Neural cell (in vitro differentiated cells): ENCODE data around the gene AHRR.

ENCODE experiments used
- EP300 ChIP-seq: fragments of 450-650 bp; conservative IDR thresholded peaks from 2 replicates; pipeline ENCODE4 v1.6.1; 2014; ENCODE audit warnings: antibody characterized with exemption, mild to moderate bottlenecking, moderate library complexity; ENCODE audit not compliant: poor library complexity, severe bottlenecking
- POLR2AphosphoS5 ChIP-seq: IDR thresholded peaks from 2 replicates; pipeline ENCODE4 v1.6.1; 2012
- TF ChIP-seq, protein P1 (sequence below): fragments of 450-650 bp; IDR thresholded peaks from 2 replicates; pipeline ENCODE4 v1.5.1; 2014; ENCODE audit warnings: antibody characterized with exemption, mild to moderate bottlenecking, moderate library complexity; ENCODE audit not compliant: poor library complexity, severe bottlenecking

DNA sequence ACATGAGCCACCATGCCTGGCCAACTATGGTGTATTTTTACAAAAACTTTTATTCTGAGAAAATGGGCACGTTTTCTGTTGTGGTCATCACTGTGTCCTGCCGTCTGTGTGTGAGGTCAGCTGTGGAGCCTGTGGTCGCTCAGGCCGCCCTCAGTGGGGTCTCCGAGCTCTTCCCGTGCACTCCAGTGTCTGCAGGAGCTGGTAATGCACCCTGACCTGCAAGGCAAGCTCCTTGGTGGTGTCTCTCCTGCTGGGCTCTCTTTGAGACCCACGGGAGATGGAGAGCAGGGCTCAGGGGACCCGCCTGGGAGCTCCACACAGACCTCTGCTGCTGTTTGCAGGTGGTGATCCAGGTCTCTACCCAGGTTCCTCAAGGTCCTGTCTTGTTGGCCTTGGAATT is 9.6 kb upstream of the AHRR start:
- TF ChIP-seq POLR2AphosphoS5 (no peak), EP300 (no peak)
- TF ChIP-seq, protein P1, sequence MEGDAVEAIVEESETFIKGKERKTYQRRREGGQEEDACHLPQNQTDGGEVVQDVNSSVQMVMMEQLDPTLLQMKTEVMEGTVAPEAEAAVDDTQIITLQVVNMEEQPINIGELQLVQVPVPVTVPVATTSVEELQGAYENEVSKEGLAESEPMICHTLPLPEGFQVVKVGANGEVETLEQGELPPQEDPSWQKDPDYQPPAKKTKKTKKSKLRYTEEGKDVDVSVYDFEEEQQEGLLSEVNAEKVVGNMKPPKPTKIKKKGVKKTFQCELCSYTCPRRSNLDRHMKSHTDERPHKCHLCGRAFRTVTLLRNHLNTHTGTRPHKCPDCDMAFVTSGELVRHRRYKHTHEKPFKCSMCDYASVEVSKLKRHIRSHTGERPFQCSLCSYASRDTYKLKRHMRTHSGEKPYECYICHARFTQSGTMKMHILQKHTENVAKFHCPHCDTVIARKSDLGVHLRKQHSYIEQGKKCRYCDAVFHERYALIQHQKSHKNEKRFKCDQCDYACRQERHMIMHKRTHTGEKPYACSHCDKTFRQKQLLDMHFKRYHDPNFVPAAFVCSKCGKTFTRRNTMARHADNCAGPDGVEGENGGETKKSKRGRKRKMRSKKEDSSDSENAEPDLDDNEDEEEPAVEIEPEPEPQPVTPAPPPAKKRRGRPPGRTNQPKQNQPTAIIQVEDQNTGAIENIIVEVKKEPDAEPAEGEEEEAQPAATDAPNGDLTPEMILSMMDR, result no peak
